SHP77 (cell line): ENCODE results near the gene CACNA2D1.

ENCODE experiments used
- DNase-seq, 2 experiments: peaks; one replicate each; lab custom pipeline; 2025; lab: John Stamatoyannopoulos, UW

Gene CACNA2D1

GRCh38 chr7:82343716-82344115 lies 99.9 kb downstream of the CACNA2D1 start:
- DNase-seq: no peak

- DNase-seq: no peak
These were observed 103.6 kb downstream of the CACNA2D1 start for GRCh38 chr7:82339958-82340357.

GRCh38 chr7:82335927-82336326 lies 107.7 kb downstream of the CACNA2D1 start:
- DNase-seq: peak; percentile 59 to 73

- no peak for DNase-seq
These were observed 108.6 kb downstream of the CACNA2D1 start for GRCh38 chr7:82335001-82335400.

GRCh38 chr7:82331234-82331633 lies 112.3 kb downstream of the CACNA2D1 start:
- no peak for DNase-seq

GRCh38 chr7:82330706-82331215 lies 112.8 kb downstream of the CACNA2D1 start:
- no peak for DNase-seq

- DNase-seq: no peak
These were observed 115.7 kb downstream of the CACNA2D1 start for GRCh38 chr7:82327898-82328297.

GRCh38 chr7:82325416-82325815 lies 118.2 kb downstream of the CACNA2D1 start:
- DNase-seq: no peak

- no peak for DNase-seq
These were observed 119.8 kb downstream of the CACNA2D1 start for GRCh38 chr7:82323806-82324205.

GRCh38 chr7:82319674-82320118 lies 123.9 kb downstream of the CACNA2D1 start:
- peak; percentile 51 to 63 for DNase-seq

- no peak for DNase-seq
These were observed 124.8 kb downstream of the CACNA2D1 start for GRCh38 chr7:82318786-82319185.

GRCh38 chr7:82317760-82318159 lies 125.8 kb downstream of the CACNA2D1 start:
- no peak for DNase-seq

- no peak for DNase-seq
These were observed 126.3 kb downstream of the CACNA2D1 start for GRCh38 chr7:82317257-82317721.

GRCh38 chr7:82313269-82313668 lies 130.3 kb downstream of the CACNA2D1 start:
- no peak for DNase-seq

- DNase-seq: no peak
These were observed 130.9 kb downstream of the CACNA2D1 start for GRCh38 chr7:82312646-82313045.

- no peak for DNase-seq
These were observed 138.1 kb downstream of the CACNA2D1 start for GRCh38 chr7:82305347-82306005.

GRCh38 chr7:82294865-82295264 lies 148.7 kb downstream of the CACNA2D1 start:
- DNase-seq: no peak

GRCh38 chr7:82294382-82294784 lies 149.2 kb downstream of the CACNA2D1 start:
- no peak for DNase-seq

- DNase-seq: no peak
These were observed 150.1 kb downstream of the CACNA2D1 start for GRCh38 chr7:82293467-82293866.

- no peak for DNase-seq
These were observed 151.6 kb downstream of the CACNA2D1 start for GRCh38 chr7:82291931-82292330.

- DNase-seq: no peak
These were observed 153.7 kb downstream of the CACNA2D1 start for GRCh38 chr7:82289889-82290288.

- DNase-seq: no peak
These were observed 154.4 kb downstream of the CACNA2D1 start for GRCh38 chr7:82289152-82289535.

GRCh38 chr7:82286798-82287140 lies 156.8 kb downstream of the CACNA2D1 start:
- DNase-seq: no peak
